ENCODE results near the gene NUP205. TPM values are rescaled to one million over a fixed set of nuclear protein-coding genes. Genes with fewer than 3 reads are reported as not detected.
"Not testable (repeated sequence)": the region's sequence is repeated elsewhere in the genome, so short reads cannot be mapped to it uniquely, and the experiment has no call there.

The NUP205 gene
- total RNA-seq, 6 experiments from 2014 or later: 12.3 to 20.8 (median 16.1) TPM

DNA sequence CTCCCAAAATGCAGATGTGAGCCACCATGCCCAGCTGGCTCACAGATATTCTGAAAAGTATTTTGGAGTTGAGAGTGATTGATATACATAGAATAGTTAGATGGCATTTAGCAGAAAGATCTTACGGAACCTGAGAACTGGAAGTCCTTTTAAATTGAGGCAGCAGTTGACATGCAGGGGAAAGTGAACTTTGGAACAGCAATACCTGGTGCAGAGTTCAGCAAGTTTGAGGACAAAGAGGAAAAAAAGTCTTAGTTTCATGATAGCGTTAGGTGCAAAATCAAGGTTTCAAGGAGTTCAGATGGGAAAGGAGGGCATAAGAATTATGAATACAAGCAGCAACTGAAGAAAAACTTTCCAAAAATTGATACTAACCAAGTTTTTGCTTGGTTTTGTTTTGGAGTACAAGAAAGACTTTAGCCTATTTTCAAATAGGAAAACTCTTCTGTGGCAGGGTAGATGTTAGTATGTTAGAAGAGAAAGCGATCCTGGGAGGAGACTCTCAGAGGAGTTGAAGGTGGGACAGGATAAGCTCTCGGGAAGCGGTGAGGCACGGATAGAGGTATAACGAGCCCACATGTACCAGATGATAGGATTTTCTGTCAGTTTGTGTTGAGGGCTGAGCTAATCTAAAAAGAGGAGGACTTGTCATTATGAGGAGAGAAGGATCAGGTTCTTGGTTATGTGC lies 76.6 kb downstream of the NUP205 start:
- Histone ChIP-seq H3K27me3 (no peaks in the 10 kb centered on the region), H3K36me3 (peaks cover 0 to 9% (median under 1%) of the 10 kb centered on the region in 4 donors), H3K9me3 (no peaks in the 10 kb centered on the region), H3K27ac (peak overlapping the region in 2 of 3 donors; percentile 32 to 59), H3K4me3 (peak overlapping the region in 1 of 3 donors; percentile 22), H3K4me1 (peaks cover 0 to 8% (median 0%) of the 10 kb centered on the region in 4 donors)
- 47% methylated on average over 7 of the region's 7 CpGs for WGBS (ENCODE audit: insufficient coverage, low coverage, low lambda C conversion rate, missing lambda C conversion rate)
- DNase-seq (no peak), ATAC-seq (peak; percentile 78 to 88 (median 82))
- intact Hi-C loops (cut with DNase I): no loop called here
- TF ChIP-seq, protein P1, sequence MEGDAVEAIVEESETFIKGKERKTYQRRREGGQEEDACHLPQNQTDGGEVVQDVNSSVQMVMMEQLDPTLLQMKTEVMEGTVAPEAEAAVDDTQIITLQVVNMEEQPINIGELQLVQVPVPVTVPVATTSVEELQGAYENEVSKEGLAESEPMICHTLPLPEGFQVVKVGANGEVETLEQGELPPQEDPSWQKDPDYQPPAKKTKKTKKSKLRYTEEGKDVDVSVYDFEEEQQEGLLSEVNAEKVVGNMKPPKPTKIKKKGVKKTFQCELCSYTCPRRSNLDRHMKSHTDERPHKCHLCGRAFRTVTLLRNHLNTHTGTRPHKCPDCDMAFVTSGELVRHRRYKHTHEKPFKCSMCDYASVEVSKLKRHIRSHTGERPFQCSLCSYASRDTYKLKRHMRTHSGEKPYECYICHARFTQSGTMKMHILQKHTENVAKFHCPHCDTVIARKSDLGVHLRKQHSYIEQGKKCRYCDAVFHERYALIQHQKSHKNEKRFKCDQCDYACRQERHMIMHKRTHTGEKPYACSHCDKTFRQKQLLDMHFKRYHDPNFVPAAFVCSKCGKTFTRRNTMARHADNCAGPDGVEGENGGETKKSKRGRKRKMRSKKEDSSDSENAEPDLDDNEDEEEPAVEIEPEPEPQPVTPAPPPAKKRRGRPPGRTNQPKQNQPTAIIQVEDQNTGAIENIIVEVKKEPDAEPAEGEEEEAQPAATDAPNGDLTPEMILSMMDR (IDR thresholded peaks at IDR 0.05): no peak
- no peak for TF ChIP-seq POLR2A (IDR thresholded peaks at IDR 0.05)

DNA sequence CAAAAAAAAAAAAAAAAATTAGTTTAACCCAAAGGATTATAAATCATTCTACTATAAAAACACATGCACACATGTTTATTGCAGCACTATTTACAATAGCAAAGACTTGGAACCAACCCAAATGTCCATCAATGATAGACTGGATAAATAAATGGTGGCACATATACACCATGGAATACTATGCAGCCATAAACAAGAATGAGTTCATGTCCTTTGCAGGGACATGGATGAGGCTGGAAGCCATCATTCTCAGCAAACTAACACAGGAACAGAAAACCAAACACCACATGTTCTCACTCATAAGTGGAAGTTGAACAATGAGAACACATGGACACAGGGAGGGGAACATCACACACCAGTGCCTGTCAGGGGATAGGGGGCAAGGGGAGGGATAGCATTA lies 82.0 kb downstream of the NUP205 start:
- H3K27ac ChIP-seq, H3K9me3 ChIP-seq, H3K27me3 ChIP-seq, ATAC-seq, H3K4me3 ChIP-seq, DNase-seq: not testable (repeated sequence)
- intact Hi-C loops (cut with DNase I): loop anchor here in 1 of 2 donors (10.0 kb wide), 1 partner anchor 365 kb away; no protein-coding TSS in a partner anchor
- H3K4me1 ChIP-seq: peaks cover 0 to 12% (median 0%) of the 10 kb centered on the region in 4 donors
- H3K36me3 ChIP-seq: peaks cover 0 to 12% (median 2%) of the 10 kb centered on the region in 4 donors

DNA sequence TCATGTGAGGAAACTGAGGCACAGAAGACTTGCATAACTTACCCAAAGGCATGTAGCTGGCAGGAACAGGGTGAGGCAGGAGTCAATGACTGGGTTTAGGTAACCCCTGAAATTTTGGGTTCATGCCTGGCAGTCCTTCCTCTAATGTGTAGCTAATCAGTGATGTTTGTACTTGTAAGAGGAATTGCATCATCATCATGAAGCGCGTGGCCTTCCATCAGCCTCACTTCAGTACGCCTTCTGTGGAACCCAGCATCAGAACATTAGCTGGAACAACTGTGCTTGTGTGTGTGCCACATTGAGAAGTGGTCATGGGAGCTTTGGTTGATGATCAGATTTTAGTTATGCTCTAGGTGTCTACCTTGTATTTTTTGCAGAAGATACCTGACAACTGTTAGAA lies 86.4 kb downstream of the NUP205 start:
- TF ChIP-seq, protein P1 (IDR thresholded peaks at IDR 0.05): no peak
- no peak for TF ChIP-seq POLR2A (IDR thresholded peaks at IDR 0.05)
- peaks cover 0 to 6% (median 0%) of the 10 kb centered on the region in 4 donors for H3K4me1 ChIP-seq
- DNase-seq: no peak
- WGBS (ENCODE audit: insufficient coverage, low coverage, low lambda C conversion rate, missing lambda C conversion rate): 13% methylated on average over 3 of the region's 3 CpGs
- H3K4me3 ChIP-seq: no peak overlapping the region
- peaks cover 0 to 7% (median 1%) of the 10 kb centered on the region in 4 donors for H3K36me3 ChIP-seq
- no peak overlapping the region for H3K27ac ChIP-seq
- no peaks in the 10 kb centered on the region for H3K27me3 ChIP-seq
- H3K9me3 ChIP-seq: no peaks in the 10 kb centered on the region
- ATAC-seq: peak; percentile 49 to 88 (median 68)
- intact Hi-C loops (cut with DNase I): loop anchor here in 1 of 2 donors (10.0 kb wide), 1 partner anchor 369 kb away; no protein-coding TSS in a partner anchor

DNA sequence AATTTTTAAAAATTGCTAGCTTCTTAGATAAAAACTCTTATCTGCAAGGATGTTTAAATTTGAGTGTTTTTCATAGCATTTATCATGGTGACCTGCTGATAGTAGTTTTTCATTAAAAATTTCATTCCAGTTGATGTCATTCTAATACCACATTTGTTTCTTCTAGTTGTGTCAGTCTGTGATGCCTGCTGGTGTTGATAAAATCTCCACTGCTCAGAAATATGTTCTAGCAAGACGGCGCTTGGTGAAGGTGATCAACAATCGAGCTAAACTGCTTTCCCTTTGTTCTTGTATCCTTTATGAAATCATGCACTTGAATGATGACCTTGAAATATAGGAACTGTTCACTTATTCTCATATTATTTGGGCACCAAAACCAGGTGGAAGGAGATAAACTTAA lies 87.0 kb downstream of the NUP205 start:
- H3K9me3 ChIP-seq: no peaks in the 10 kb centered on the region
- H3K27me3 ChIP-seq: no peaks in the 10 kb centered on the region
- ATAC-seq (no peak), DNase-seq (no peak)
- H3K4me1 ChIP-seq: peaks cover 0 to 6% (median 0%) of the 10 kb centered on the region in 4 donors
- no peak overlapping the region for H3K27ac ChIP-seq
- WGBS (ENCODE audit: insufficient coverage, low coverage, low lambda C conversion rate, missing lambda C conversion rate): 82% methylated on average over 3 of the region's 3 CpGs
- H3K36me3 ChIP-seq: peaks cover 0 to 4% (median 1%) of the 10 kb centered on the region in 4 donors
- intact Hi-C loops (cut with DNase I): loop anchor here in 1 of 2 donors (10.0 kb wide), 1 partner anchor 370 kb away; no protein-coding TSS in a partner anchor
- TF ChIP-seq, protein P1 (IDR thresholded peaks at IDR 0.05): no peak
- TF ChIP-seq POLR2A (IDR thresholded peaks at IDR 0.05): no peak
- no peak overlapping the region for H3K4me3 ChIP-seq

DNA sequence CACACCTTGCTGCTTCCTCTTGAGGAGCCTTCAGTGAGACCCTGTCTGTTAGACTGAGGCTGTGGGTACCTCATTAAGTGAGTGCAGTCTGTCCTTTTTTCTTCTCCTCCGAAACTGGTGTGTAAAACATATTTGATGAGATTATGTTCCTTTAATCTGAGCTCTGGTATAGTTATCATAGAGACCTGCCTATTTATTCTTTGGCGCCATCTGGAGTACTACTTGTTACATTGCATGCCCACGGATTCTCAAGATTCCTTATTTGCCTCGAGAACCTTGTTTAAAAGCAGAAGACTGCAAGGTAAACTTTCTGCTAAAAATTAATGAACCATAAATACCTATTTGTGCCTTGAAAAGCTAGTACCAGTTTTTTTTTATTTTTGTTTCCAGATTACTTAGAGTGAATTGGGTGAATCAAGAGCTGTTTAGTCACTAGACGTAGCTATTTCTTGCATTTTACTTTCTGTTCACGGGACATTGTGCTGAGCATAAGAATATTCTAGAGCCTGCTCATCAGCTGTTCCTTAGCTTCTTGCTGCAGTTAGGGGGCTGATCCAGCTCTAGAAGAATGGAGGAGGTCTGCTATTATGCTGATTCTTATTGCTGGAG lies 87.7 kb downstream of the NUP205 start:
- Histone ChIP-seq H3K9me3 (no peaks in the 10 kb centered on the region), H3K27me3 (no peaks in the 10 kb centered on the region), H3K4me3 (no peak overlapping the region), H3K27ac (no peak overlapping the region), H3K4me1 (peaks cover 0 to 6% (median 0%) of the 10 kb centered on the region in 4 donors), H3K36me3 (peaks cover 0 to 5% (median 1%) of the 10 kb centered on the region in 4 donors)
- no peak for TF ChIP-seq POLR2A (IDR thresholded peaks at IDR 0.05)
- TF ChIP-seq, protein P1 (IDR thresholded peaks at IDR 0.05): peak; percentile 70 to 80 (median 74)
- WGBS (ENCODE audit: insufficient coverage, low coverage, low lambda C conversion rate, missing lambda C conversion rate): 33% methylated on average over 6 of the region's 6 CpGs
- DNase-seq (no peak), ATAC-seq (peak; percentile 82 to 91 (median 88))
- intact Hi-C loops (cut with DNase I): loop anchor here in 1 of 2 donors (10.0 kb wide), 1 partner anchor 371 kb away; no protein-coding TSS in a partner anchor

Measured in right lobe of liver (tissue), 6 donors.